GM12875 (cell line): ENCODE measurements around the gene PRKG2.

ENCODE experiments used
- H3K4me3 ChIP-seq: one replicate; pipeline ENCODE4 v1.5.1; 2011; ENCODE audit warnings: low read depth, low read length, control low read depth
- CTCF ChIP-seq: IDR thresholded peaks from 2 replicates; pipeline ENCODE4 v1.5.1; 2011; ENCODE audit warnings: low read depth, mild to moderate bottlenecking, control low read depth, inconsistent platforms, low read length, moderate library complexity, borderline replicate concordance; ENCODE audit not compliant: insufficient read depth

Gene PRKG2

GRCh38 chr4:81173213-81173612, 41.8 kb downstream of the PRKG2 start:
- H3K4me3 ChIP-seq = no peak overlapping the region
- TF ChIP-seq CTCF = no peak

GRCh38 chr4:81166458-81167160, 48.4 kb downstream of the PRKG2 start:
- no peak overlapping the region for H3K4me3 ChIP-seq
- TF ChIP-seq CTCF = no peak

GRCh38 chr4:81165861-81166430, 49.1 kb downstream of the PRKG2 start:
- no peak for TF ChIP-seq CTCF
- H3K4me3 ChIP-seq = no peak overlapping the region

GRCh38 chr4:81164623-81165416, 50.2 kb downstream of the PRKG2 start:
- H3K4me3 ChIP-seq = no peak overlapping the region
- no peak for TF ChIP-seq CTCF

- H3K4me3 ChIP-seq = no peak overlapping the region
- no peak for TF ChIP-seq CTCF
Observed at GRCh38 chr4:81164126-81164525, 50.9 kb downstream of the PRKG2 start.

DNA sequence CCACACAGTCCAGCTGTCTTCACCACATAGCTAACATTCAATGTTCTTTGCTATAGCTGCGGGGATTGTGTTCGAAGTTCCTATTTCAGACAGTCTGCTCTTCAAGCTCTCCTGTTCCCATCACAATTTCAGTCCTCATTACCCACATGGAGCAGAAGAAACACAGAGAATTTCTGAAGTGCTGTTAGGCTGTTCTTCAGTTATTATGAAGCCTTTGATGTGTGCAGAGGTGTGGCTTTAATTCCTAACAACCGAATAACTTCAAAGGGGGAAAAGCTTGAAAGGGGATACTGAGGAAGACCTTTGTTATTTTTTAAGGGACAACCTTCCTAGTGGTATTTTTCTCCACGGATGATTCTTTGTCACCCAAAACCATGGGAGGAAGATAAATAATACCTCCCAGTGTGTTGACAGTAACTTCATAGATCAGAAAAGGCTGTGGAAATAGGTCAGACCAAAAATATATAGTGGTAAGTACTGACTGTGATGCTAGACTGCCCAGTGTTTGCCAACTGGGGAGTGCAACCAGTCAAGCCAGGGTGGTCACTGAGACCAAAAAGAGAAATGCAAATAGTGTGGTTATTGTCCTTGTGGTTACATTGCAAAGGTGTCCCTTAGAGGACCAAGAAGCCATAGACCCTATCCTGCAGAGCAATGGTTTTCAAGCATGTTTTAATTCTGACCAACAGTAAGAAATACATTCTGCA, 52.1 kb downstream of the PRKG2 start:
- TF ChIP-seq CTCF = no peak
- H3K4me3 ChIP-seq = no peak overlapping the region

DNA sequence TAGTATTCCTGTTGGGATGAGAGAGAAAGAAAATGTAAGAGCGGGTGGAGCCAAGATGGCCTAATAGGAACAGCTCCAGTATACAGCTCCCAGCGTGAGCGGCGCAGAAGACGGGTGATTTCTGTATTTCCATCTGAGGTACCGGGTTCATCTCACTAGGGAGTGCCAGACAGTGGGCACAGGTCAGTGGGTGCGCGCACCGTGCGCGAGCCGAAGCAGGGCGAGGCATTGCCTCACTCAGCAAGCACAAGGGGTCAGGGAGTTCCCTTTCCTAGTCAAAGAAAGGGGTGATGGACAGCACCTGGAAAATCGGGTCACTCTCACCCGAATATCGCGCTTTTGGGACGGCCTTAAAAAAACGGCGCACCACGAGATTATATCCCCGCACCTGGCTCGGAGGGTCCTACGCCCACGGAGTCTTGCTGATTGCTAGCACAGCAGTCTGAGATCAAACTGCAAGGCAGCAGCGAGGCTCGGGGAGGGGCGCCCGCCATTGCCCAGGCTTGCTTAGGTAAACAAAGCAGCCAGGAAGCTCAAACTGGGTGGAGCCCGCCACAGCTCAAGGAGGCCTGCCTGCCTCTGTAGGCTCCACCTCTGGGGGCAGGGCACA, 61.2 kb downstream of the PRKG2 start:
- H3K4me3 ChIP-seq = peak overlapping the region; percentile 48
